HG03175 (cell line): ENCODE data around the gene ERBB4.

ENCODE experiments used
- ATAC-seq: cut with Tn5 transposase; IDR thresholded peaks from one replicate; pipeline ENCODE4 v1.9.1; 2021; ENCODE audit warnings: mild to moderate bottlenecking, moderate library complexity; ENCODE audit not compliant: unreplicated experiment

The ERBB4 gene

DNA sequence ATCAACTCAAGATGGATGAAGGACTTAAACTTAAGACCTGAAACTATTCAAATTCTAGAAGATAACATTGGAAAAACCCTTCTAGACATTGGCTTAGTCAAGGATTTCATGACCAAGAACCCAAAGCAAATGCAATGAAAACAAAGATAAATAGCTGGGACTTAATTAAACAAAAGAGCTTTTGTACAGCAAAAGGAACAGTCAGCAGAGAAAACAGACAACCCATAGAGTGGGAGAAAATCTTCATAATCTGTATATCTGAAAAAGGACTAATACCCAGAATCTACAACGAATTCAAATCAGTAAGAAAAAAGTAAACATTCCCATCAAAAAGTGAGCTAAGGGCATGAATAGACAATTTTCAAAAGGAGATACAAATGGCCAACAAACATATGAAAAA, 171.2 kb downstream of the ERBB4 start:
- no peak for ATAC-seq

DNA sequence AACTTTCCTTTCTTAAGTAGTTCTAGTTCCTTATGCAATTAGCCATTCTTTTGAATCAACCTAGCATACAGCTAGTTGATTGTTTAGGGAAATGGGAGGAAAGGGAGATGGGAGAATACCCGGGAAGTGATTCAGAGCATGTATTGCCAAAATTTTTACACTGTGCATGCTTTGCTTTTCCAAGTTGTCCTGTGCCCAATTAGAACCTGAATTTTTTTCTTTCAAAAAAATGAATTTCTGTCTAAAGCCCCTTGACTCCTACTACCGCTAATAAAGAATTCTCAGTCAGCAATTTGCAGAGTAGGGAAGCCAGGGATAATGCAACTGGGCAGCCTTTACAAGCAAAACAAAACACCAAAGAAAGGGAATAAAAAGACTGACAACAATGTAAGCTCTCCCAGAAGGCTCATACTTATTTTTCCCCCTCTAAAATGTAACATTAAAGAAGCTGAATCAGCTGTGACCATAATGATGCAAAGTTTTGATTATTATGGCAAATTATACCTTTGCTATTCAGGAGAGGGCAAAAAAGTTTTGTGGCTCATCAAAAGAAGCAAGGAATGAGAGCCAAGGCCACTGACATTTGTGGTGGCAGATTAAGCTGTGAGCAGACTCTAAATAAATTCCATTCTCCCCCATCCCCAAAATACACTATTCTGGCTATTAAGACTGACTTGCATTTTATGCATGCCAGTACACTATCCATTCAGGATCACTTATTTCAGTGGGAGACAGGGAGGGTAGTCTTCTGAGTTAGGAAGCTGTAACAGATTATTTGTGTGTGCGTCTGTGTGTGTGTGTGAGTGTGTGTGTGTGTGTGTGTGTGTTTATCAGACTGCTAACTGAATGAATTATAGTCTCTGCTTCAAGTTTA, 174.3 kb downstream of the ERBB4 start:
- ATAC-seq, result no peak

DNA sequence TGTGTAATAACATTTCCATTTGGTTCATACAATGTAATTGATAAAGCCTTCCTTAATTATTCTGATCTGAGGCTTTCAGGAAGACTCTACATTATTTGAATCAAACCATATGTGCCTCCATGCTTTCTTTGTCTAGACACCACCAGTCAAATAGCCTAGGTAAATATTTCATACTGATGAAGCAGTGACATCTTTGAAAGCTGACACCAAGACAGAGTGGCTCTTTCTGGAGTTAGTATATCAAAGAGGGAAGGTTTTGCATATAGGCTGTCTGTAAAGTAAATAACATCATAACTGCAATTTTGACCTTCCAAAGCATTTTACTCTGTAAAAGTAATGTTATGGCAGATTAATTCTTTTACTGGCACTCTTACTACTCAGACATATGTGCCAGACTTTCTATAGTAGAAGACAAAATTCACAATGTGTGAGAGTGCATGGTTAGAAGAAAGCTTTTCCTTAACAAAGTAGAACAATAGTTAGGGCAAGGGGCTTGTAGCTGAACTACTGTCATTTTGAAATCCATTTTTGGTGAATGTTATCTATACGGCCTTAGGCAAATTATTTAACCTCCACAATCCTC, 177.3 kb downstream of the ERBB4 start:
- no peak for ATAC-seq

- ATAC-seq, result no peak
These were observed 178.5 kb downstream of the ERBB4 start for GRCh38 chr2:212360068-212360460.

DNA sequence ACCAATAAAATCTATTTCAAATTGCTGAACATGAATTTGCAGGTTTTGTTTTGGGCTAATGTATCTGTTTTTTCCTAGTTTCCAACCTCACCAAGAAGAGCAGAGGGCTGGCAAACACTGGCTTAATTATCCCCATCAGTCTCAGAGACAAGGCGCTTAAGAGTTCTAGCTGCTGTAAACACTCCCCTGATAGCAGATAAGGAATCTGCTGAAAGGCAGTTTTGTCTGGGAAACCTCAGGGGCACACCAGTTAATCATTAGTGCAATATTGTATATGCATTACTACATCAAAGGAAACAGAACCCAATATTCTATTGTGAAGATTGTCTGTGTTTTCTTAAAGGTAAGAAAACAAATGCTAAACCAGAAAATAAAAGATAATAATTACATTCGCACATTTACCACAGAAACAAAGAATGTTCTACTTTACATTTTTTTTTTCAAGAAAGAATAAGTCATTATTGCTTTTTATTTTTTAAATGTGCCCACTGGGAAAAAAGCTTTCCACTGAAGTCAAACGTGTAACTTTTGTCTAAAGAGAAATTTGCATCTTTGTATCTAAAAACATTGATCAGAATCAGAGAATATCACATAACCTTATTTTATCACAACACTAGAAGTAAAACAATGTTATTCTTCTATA, 179.1 kb downstream of the ERBB4 start:
- ATAC-seq, result no peak

GRCh38 chr2:212357606-212358005, 181.0 kb downstream of the ERBB4 start:
- ATAC-seq, result no peak

DNA sequence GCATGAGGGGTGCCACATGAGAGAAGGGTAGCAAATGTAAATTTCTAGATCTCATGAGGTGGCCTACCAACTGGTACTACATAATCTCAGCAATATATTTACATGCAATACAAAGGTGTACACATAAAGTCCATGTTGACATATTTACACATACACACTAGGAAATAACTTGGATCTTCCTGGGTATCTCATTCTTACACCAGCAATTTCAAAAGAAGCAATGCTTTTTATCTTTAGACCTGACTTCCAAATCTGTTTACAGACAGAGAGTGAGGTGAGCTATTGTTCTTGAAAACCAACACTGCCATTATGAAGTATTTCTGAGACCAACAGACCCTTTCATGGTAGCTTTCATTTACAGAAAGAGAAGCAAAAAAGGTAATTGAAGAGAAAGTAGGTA, 184.2 kb downstream of the ERBB4 start:
- ATAC-seq, result no peak

DNA sequence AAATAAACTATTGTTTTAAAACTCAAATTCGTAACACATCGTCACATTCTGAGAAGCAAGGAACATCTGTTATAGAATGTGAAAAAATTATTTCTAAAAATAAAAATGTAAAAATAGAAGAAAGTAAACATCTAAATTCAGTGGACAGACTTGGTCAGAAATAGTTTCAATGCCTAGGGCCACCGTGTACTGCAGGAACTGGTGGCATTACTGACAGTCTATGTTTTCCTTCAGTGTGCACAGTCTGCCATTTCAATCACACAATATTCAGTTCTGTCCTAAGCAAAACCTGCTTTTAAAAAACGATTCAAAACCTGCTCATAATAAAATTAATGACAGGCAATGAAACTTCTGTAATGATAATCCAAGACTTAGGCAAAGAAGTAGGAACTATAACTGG, 190.1 kb downstream of the ERBB4 start:
- ATAC-seq, result no peak

- ATAC-seq, result no peak
These were observed 191.7 kb downstream of the ERBB4 start for GRCh38 chr2:212346865-212347264.

DNA sequence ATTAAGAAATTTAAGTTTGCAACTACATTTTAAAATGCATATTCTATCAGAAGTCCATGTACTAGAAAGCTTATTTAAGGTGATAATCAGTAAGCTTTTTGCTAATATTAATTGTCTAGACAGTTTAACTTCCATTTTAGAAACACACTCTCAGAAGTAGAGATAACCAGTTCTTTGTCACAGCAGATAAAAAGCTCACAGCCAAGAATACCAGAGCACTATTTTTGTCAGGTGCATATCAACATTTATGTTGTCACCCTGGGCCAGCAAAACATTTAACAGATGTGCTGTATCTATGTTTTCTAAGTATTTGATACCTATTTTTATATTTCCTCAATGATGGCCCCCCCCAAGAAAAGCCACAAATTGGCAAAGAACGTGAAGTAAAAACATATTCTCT, 192.6 kb downstream of the ERBB4 start:
- no peak for ATAC-seq

GRCh38 chr2:212344131-212344530, 194.5 kb downstream of the ERBB4 start:
- ATAC-seq, result no peak

DNA sequence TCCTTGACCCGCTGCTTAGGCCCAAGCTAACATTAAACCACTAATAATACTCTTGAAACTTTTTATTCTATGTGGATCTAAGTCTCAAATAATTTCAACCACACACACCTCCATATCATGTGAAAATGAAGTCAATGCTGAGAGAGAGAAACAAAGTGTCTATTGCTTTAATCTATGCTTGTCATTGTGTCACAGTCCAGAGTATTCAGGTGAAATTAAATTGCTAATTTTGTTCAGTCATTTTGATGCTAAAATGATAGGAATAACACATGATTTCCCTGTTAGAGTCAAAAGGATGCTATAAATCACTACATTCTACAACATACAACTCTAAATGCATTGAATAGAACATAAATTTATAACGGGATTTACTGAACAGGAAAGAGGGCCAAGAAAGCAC, 195.4 kb downstream of the ERBB4 start:
- no peak for ATAC-seq

- no peak for ATAC-seq
These were observed 200.9 kb downstream of the ERBB4 start for GRCh38 chr2:212337486-212338343.

GRCh38 chr2:212337036-212337435, 201.6 kb downstream of the ERBB4 start:
- ATAC-seq, result no peak

DNA sequence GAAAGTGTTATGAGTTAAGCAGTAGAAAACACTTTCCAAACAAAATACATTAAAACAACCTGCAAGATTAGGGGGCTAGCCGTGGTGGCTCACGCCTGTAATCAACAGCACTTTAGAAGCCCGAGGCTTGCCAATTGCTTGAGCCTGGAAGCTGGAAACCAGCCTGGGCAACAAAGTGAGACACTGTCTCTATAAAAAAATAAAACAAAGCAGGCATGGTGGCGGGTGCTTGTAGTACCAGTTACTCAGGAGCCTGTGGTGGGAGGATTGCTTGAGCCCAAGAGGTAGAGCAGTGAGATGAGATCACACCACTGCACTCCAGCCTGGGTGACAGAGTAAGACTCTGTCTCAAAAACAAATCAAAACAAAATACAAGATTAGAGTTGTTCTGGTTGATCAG, 208.3 kb downstream of the ERBB4 start:
- ATAC-seq, result no peak

- no peak for ATAC-seq
These were observed 209.7 kb downstream of the ERBB4 start for GRCh38 chr2:212328712-212329496.

DNA sequence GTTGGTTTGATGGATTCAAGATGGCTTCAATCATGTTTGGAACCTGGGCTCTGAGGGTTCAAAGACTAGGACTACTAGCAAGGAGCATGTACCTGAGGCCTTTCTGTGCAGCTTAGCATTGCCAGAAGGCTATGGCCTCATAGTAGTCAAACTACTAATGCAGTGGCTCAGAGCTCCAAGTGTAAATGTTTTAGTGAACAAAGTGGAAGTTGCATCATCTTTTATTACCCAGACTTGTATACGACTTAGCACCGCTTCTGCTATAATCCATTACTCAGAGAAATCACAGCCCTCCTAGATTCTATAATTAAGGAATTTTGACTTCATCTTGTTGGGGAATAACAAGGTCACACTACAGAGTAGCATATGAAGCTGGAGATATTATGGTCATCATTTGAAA, 210.5 kb downstream of the ERBB4 start:
- no peak for ATAC-seq

- no peak for ATAC-seq
These were observed 211.3 kb downstream of the ERBB4 start for GRCh38 chr2:212327171-212327809.

DNA sequence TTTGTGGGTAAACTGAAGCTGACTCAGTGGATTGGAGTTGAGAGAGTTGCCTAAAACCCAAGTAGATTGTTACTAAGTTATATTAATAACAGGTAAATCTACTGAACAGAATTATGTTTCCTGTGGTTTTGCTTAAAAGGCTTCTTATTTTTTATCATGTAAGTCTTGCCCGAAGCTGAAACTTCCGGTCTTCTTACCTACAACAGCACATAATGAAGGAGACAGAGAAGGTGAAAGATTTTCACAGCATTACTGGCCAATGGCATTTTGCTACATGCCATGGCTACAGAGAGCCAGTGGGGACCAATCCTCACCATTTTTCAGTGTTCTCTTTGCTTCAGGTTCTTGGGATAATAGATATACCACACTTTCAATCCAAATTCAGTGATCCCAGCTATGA, 220.0 kb downstream of the ERBB4 start:
- ATAC-seq, result no peak

DNA sequence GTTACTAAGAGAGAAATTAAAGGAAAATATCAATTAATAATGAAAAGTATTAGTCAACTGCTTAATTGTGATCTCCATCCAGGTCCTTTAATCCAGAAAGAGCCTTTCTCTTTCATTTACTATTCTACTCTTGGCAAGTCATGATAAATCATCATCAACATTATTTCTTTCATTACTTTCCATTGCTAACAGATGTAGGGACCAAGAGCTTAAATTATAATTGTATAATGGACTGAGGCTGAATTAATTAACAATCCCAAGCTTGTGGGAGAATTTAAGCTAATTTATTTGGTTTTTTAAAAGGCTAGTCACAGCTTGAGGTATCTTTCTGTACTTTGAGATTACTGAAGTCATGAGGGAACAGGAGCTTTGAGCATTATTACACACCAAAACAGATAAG, 223.9 kb downstream of the ERBB4 start:
- no peak for ATAC-seq
